NCI-H1930 (cell line): Measurements from ENCODE around the gene SAFB2.

ENCODE experiments used
- DNase-seq, 2 experiments: peaks; one replicate each; lab custom pipeline; 2025; lab: John Stamatoyannopoulos, UW

Gene SAFB2

DNA sequence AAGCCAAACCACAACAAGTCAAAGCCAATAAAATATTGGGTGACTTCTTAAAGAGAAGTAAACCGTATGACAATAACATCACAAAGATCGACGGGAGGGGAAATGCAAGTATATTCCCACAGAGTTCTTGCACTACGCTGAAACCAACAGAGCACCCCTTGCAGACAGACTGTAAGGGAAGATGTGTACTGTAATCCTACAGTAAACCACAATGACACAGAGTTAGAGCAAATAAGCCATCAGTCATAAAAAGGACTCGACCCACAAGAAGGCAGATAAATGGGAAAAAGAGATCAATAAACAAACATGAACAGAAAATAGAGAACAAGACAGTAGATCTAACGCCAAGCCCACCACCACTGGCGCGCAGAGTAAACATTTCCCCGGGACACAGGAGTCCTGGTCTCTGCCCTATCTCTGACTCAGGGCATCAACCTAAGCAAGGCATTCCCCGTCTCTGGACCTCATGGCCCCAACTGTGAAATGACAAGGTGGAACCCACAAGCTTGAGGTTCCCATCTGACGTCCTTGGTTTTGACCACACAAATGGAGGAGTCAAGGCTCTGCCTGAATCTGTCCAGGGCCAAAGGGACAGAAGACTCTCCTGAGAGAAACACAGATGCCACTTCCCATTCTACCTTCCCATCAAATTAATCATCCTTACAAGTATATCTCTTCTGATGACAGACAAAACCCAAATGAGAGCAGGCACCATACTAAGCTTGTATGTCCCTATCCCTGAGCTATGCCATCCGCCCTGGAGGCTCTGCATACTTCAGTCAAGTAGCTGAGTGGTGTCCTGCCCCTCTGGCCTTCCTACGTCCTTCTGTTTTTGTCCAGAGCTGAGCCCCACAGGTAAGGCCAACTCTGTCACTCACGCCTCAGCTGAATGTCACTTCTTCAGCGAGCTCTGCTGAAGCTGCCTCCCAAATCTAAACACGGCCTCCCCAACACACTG, 15.0 kb downstream of the SAFB2 start:
- DNase-seq, result no peak

DNA sequence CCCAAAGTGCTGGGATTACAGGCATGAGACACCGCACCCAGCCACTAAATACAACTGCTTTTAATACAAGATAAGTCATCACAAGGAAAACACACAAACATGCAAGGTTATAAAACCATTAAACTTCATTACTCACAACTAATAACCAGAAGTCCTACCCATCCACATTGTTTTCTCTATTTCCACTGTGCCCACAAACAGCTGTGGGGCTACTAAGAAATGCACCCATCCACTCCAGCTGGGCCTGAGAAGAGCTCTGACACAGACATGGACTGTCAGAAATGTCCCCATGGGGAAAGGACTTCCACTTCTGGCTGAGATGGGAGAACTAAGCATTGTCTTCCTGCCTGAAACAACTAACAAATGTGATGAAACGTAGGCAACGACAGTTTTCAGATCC, 17.2 kb downstream of the SAFB2 start:
- no peak for DNase-seq

- DNase-seq, result no peak
These were observed 18.9 kb downstream of the SAFB2 start for GRCh38 chr19:5603626-5604025.

DNA sequence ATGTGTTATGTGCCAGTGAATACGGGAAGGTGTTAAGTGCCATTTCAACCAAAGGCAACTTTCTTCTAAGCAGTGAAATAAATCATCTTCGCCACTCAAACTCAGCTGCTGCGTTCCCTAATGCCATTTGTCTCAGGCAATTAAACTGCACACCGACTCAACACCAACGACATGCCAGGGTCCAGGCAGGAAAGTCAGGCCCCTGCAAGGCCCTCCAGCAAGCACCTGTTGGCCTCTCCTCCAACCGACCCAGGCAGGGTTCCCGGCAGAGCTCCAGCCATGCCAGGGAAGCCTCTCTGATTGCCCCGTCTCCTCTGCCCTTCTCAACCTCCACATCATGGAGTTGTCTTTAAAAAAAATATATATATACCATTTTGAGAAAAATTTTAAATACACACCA, 21.8 kb downstream of the SAFB2 start:
- no peak for DNase-seq

GRCh38 chr19:5595745-5596144, 26.8 kb downstream of the SAFB2 start:
- no peak for DNase-seq

- no peak for DNase-seq
These were observed 27.4 kb downstream of the SAFB2 start for GRCh38 chr19:5595129-5595528.

DNA sequence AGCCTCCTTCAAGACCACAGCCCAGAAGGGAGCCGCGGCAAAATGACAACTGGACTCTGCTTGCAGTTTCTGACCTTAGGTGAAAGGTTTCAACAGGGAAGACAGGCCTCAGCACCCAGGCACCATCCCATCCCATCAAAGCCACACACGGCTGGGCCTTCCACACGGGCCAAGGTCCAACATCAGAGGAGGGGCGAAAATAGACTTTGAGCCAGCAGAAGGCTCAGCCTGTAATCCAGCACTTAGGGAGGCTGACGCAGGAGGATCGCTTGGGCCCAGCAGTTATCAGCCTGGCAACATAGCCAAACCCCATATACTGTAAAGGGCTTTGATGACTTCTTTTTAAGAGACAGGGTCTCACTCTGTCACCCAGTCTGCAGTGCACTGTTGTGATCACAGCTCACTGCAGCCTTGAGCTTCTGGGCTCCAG, 28.0 kb downstream of the SAFB2 start:
- DNase-seq, result no peak

DNA sequence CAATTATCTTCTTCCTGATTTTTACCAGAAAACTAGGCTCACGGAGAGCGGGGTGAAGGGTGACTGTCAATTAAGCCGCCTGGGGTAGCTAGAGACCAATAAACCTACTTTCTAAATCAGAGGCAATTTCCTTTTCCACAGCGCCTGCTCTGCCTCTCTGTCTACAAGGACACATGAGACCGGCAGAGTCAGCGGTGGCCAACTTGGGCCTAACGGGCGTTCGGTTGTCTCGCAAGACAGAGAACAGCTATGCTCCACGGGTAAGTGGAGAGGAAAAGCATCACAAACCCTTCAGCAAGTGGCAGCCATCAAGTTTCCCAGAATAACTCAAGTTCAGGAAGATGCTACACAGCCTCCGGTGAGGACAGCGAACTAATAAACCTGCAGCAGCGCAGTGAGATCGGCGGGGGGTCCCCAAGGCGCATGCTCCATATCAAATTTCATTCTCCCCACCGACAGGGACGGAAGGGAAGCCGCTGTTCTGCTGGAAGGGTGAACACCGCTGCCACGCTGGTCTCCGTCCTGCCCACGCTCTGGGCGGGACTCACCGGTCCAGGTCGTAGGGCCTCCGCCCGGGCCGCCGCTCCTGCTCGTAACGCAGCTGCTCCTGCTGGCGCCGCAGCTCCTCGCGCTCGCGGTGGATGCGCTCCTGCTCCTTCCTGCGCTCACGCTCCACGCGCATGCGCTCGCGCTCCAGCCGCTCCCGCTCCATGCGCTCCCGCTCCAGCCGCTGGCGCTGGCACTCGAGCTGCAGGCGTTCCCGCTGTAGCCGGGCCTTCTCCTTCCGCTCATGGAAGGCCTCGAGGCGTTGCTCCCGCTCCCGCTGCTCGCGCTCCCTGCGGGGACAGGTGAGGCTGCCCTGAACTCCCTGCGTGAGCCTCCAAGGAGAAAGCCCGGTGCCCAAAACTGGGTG, 29.0 kb downstream of the SAFB2 start:
- DNase-seq, result no peak

DNA sequence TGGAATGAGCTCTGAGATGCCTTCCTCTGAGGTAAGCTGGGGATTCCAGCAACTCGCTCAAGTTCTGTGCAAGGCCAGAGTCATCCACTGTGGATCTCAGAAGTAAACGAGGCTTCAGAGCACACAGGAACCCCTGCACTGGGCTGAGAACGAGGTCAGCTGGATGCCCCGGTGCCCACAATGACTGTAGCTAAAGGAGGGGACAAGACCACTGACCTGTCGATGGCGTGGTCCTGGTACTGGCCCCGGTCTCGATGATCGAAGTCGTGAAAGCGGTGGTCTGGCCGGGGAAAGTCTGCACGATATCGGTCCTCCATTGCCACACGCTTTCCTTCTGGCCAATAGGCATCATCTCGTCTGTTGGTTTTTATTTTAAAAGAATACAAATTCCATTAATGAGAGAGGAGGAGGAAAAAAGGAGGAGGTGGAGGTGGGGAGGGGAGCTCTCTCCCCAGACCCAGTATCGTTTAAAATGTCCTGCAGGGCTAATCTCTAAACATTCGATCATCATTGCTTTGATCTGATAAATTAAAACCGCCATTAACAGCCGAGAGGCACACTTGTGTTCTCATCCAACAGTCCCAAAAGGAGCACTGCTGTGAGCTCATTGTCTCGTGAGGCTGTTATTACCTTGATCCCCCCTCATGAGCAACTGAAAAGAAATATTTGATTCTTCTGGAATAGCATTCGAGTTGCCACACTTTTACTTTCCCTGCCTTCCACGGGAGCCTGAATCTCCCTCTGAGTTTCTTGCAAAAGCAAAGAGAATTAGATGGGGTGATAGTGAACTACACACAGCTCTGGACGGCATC, 29.8 kb downstream of the SAFB2 start:
- DNase-seq, result no peak

- DNase-seq, result no peak
These were observed 31.1 kb downstream of the SAFB2 start for GRCh38 chr19:5591476-5591875.

DNA sequence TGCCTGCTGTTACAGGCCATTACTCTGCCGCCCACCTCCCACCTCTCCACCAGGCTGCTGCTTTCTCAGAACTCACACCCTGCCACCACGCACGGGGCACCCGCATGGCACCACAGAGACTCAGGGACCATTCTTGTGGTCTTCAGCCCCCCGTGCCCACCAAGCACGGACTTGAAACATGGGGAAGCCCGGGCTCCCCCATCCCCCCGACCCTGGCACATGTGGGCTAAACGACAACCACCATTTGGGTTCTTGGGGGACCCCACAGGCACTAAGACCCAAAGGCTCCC, 31.8 kb downstream of the SAFB2 start:
- no peak for DNase-seq

- no peak for DNase-seq
These were observed 32.3 kb downstream of the SAFB2 start for GRCh38 chr19:5590151-5590864.

DNA sequence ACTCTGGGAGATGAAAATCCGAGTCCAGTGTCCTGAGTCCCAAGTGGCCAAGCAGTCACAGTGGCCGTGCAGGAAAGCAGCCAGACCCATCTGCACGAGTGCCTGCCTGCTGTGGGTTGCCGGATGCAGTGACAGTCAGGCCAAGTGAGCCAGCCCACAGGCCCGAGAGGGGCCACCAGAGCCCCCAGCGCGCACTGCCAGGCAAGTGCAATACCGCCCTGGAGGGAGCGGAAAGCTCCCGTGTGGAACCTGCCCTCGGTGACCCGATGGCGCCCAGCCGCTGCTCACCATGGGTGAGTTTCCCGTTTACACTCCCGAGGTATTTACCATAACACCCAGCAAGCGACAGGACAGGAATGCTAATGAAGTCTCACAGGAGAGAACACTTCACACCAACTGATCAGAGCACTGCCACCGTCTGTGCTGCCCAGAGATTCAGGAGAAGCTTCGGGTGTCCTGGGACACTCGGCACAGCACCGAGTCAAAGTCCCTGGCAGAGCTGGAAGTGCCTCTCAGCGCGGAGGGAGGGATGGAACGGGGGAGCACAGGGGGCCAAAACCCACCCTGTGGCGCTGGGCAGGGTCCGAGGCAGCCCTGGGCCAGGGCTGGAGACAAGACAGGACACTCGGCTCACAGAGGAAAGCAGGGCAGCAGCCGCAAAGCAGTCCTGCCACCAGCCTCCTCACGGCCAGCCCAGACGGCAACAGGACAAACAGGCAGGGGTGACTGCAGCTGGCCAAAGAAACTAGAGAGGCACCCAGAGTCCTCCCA, 33.5 kb downstream of the SAFB2 start:
- no peak for DNase-seq

- DNase-seq, result no peak
These were observed 34.1 kb downstream of the SAFB2 start for GRCh38 chr19:5588441-5588840.

DNA sequence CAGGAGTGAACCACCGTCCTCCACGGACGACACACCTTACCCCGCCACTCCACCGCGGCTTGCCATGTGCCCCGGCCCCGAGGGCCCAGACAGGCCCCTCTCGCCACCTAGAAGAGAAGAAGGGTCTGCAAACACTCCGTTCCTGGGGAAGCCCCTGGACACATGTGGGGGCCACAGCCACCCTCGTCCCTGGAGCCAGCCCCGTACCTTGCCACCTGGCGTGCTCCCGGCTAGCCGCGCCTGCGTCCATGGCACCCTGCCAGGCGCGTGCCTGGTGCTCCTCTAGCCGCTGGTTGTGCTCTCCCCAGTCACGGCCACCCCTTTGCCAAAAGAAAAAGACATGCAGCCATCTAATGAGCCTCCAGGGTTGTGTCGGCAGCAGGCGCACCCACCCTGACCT, 34.9 kb downstream of the SAFB2 start:
- DNase-seq, result no peak

DNA sequence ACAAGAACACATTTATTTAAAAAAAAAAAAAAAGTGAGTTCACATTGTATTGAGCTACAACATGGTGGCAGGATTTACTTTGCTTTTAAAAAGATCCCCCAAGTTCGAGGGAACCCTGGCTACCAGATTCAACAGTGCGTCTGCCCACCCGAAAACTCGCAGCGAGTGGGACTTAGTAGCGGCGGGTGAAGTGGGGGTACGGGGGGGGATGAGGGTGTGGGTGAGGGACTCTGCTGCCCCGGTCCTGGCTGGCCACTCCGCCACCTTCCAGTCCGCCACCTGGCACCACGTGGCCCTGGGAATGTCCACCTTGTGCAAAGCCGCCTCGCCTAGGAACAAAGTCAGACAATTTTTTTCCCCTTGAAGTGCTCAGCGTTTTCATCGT, 35.5 kb downstream of the SAFB2 start:
- DNase-seq, result no peak

DNA sequence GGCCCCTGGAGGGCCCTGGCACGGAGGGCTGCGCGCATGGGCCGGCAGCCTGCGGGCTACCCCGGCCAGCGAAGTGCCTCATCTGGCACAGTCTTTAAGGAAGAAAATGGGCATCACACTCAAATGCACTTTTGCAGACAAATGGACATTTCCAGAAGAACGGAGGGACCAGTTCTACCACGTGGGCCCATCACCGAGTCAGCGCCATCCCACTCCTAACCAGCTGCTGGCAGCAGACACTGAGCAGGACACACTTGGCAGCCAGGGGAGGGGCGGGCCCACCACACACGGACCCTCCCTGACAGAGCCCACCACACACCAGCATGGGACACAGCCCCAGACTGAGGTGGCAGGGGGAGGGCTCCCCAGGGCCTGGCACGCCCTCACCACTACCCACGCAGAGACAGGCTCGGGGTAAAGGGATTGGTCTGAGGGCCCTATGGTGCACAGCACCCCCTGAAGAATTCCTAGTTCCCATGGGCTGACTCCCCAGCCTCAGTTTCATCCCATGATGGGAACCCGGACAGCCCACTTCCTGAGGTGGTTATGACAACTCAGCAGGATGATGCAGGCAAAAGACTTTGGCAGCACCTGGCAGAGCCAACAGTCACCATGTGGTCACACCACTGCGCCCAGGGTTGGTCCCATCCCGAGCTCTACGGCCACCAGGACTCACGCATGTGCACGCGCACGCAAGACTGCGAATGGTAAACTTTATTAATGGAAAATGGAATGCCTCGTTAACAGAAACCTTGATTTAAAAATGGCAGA, 36.1 kb downstream of the SAFB2 start:
- DNase-seq, result no peak

DNA sequence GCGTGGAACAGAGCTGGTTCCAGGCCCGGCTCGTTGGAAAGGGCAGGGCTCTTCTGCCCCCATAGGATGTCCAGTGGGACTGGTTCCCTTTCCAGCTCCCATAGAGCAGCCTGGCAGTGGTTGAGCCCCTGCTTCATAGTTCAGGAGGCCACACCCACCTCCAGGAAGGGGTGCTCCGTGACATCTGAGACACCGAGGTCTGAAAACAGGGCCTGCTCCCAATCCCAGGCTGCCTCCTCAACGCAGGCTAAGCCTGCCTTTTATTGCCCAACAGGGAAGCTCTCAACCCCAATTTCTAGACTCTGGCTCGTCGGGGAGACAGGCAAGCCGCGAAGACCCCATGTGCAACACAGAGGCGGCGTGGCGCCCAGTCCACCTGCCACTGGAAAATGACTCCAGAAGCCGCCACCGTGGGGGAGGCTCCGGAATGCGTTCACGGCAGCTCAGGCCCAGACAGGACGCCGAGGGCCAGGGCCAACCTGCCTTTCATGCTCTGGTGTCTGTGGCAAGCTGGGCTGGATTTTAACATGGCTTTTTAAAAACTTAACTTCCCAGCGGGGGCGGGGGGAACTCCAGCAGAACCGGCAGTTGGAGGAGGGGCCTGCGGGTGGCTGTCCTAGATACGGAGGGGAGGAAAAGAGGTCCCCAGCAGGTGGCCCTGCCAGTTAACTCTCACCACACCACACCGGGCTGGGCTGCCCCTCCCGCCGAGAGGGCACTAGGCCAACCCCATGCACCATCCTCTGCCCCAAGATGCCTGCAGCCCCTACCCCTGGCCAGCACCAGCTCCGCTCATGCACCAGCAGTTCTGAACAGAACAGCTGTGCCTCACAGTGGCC, 36.9 kb downstream of the SAFB2 start:
- no peak for DNase-seq

DNA sequence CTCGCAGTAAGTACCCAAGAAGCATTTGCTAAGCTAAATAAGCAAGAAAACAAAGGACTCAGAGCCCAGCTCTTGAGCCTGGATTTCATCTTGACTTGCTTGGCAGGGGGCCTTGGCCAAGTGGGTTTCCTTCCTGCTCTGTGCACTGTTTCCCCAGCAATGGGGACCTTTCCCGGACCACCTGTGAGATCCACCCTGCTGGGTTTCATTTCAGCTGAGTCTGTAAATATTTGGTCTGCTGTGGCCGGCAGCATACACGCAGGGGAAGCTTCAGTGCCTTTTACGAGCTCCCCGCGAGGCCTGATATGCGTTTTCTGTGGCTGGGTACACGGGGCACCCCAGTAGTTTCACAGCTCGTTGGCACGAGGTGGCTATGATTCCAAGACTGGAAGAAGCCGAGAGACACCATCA, 42.4 kb downstream of the SAFB2 start:
- peak in 1 of 2 experiments; percentile 1 for DNase-seq
